ENCODE results near the gene COL4A2.

- no peak for TF ChIP-seq POLR2AphosphoS5 (IDR thresholded peaks at IDR 0.05; ENCODE audit: low read depth, low read length)
- no peak for TF ChIP-seq POLR2A (IDR thresholded peaks at IDR 0.05; ENCODE audit: low read depth, low read length)
Measured at GRCh38 chr13:110420626-110421025, 113.5 kb downstream of the COL4A2 start.
